Heart left ventricle (tissue), 13 donors: ENCODE results near the gene GJD3.

ENCODE experiments used
- CTCF ChIP-seq, 12 donors: fragments of 200-600 bp; sonication (generic) in 4 of 12; IDR thresholded peaks; one replicate each; pipeline versions ENCODE4 v1.5.0 to v1.8.0; 2018 to 2022; ENCODE audit warnings: antibody characterized with exemption in 12 of 12, mild to moderate bottlenecking in 5 of 12
- POLR2A ChIP-seq, 2 donors: fragments of 450-650 bp; IDR thresholded peaks; one replicate each; pipeline ENCODE4 v1.6.1; 2017; ENCODE audit warnings: antibody characterized with exemption in 2 of 2, mild to moderate bottlenecking in 2 of 2, moderate library complexity in 2 of 2
- donor health status: ischemic (EF 13 %, LVEDD 7.1; RV severe dilation, severe dysfunction).
- donor health status: DM: no; HTN: yes; CAD: no.
- donor health status: DM: no; HTN: no; CAD: no.
- donor health status: ischemic (EF 25% LVEDD 6.9; RV normal size, moderate dysfunction).
- donor health status: ischemic (EF 25% LVEDD 5.7; RV mildly dilated, moderate dysfunction).
- donor health status: ischemic (EF 35%, LVEDD 5.7; RV mildly dilated, moderate dysfunction).
- donor health status: nonischemic (EF 11% LVEDD 7.7; RV severe dilation, severe dysfunction).
- donor health status: DM: yes; HTN: yes; CAD: no.
- donor health status: PGD.
- donor health status: ischemic (EF 29% LVEDD 5.4; RV normal size, mild dysfunction).
- donor health status: nonischemic (EF 23%, LVEDD 6.1; RV moderate dilation, normal function).

- no peak for TF ChIP-seq CTCF (IDR thresholded peaks at IDR 0.05)
- no peak for TF ChIP-seq POLR2A (IDR thresholded peaks at IDR 0.05)
Measured at GRCh38 chr17:40364121-40364861, at the start of gene GJD3.
